GM04503 (cell line): ENCODE results near the gene MESD.

Experiments
- DNase-seq: peaks from one replicate; pipeline ENCODE4 v3.0.0-alpha.2; 2012; ENCODE audit warnings: low read depth

Gene MESD

GRCh38 chr15:80904998-80905397 lies 84.6 kb downstream of the MESD start:
- no peak for DNase-seq

- DNase-seq, result no peak
These were observed 87.3 kb downstream of the MESD start for GRCh38 chr15:80902298-80902801.

GRCh38 chr15:80898040-80898439 lies 91.6 kb downstream of the MESD start:
- DNase-seq, result no peak
